Stimulated activated CD8-positive, alpha-beta memory T cell treated with anti-CD3 and anti-CD28 coated beads, Interleukin-2, amount 100 ng/mL, for 48 hours (primary cell): Measurements from ENCODE around the gene PTGER3.
"Not testable (repeated sequence)": the region's sequence is repeated elsewhere in the genome, so short reads cannot be mapped to it uniquely, and the experiment has no call there.

Experiments
- DNase-seq, 2 donors: peaks; one replicate each; pipeline ENCODE4 v3.0.0-alpha.2; 2020; ENCODE audit warnings: low read depth in 2 of 2

The PTGER3 gene

GRCh38 chr1:71002709-71003475 is 44.7 kb downstream of the PTGER3 start:
- no peak for DNase-seq

GRCh38 chr1:71001624-71002023 is 46.0 kb downstream of the PTGER3 start:
- no peak for DNase-seq

DNA sequence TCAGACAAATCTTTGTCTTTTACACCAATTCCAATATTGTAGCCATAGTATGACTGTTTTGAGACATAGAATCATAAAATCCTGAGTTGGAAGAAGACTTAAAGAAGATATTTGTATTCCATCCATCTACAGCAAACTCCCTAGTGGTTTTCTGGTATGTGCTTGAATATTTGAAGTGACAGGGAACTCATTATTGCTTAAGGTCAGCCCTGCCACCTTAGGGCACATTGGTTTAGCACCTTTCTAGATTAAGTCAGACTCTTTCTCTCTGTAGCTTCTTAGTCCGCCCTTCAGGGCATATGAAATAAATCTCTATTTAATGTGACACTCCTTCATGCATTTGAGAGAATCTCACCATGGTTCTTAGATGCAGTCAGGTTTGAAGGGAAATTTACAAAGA is 49.8 kb downstream of the PTGER3 start:
- DNase-seq, result no peak

DNA sequence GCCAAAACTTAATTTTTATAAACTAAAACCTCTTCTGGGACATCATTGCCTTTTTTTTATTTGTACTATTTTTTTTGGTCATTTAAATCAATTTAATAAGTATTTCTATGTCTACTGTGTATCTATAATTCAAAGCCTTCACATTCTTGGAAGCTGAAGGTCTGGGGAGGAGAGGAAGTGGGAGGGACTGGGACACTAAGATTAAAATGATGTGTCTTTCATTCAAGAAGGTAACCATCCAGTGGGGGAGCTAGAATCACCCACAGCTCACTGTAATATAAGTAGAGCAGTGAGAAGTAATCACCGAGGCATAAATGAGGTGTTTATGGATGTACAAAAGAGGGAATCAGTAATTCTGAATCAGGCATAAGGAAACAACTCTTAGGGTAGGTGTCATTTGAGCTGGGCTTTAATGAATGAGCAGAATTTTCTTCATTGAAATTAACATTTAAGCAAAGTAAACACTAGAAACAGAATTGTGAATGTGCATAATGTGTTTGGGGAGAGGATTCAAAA is 52.8 kb downstream of the PTGER3 start:
- no peak for DNase-seq

- DNase-seq, result no peak
Observed at GRCh38 chr1:70993798-70994197, 53.8 kb downstream of the PTGER3 start.

- no peak for DNase-seq
Observed at GRCh38 chr1:70992521-70992920, 55.1 kb downstream of the PTGER3 start.

GRCh38 chr1:70990469-70991253 is 57.0 kb downstream of the PTGER3 start:
- no peak for DNase-seq

GRCh38 chr1:70987497-70987896 is 60.1 kb downstream of the PTGER3 start:
- DNase-seq, result no peak

DNA sequence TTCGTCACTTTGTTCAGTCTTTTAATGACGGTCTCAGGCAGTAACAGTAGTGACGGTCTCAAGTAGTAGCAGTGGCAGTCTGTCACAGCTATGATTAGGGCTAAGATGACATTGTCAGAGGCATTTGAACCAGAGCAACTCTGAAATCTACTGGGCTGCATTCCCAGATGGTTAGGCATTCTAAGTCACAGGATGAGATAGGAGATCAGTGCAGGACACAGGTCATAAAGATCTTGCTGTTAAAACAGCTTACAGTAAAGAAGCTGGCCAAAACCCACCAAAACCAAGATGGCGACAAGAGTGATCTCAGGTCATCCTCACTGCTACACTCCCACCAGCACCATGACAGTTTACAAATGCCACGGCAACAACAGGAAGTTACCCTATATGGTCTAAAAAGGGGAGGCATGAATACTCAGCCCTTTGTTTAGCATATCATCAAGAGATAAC is 61.8 kb downstream of the PTGER3 start:
- not testable (repeated sequence) for DNase-seq

GRCh38 chr1:70985278-70985677 is 62.3 kb downstream of the PTGER3 start:
- not testable (repeated sequence) for DNase-seq

DNA sequence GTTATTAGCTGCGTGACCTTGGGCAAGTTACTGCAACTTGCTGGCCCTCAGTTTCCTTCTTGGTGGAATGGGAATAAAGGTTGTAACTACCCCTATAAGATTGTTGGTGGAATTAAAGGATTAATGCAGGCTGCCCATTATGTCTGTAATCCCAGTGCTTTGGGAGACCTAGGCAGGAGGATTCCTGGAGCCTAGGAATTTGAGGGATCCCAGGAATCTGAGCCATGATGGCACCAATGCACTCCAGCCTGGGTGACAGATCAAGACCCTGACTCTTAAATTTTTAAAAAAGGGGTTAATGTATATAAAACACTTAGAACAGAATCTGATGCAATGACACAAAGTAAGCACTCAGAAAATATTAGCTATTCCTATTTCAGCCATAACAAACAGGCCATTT is 67.3 kb downstream of the PTGER3 start:
- DNase-seq, result no peak

- DNase-seq, result no peak
Observed at GRCh38 chr1:70979881-70980280, 67.7 kb downstream of the PTGER3 start.

GRCh38 chr1:70979313-70979712 is 68.3 kb downstream of the PTGER3 start:
- DNase-seq, result no peak

DNA sequence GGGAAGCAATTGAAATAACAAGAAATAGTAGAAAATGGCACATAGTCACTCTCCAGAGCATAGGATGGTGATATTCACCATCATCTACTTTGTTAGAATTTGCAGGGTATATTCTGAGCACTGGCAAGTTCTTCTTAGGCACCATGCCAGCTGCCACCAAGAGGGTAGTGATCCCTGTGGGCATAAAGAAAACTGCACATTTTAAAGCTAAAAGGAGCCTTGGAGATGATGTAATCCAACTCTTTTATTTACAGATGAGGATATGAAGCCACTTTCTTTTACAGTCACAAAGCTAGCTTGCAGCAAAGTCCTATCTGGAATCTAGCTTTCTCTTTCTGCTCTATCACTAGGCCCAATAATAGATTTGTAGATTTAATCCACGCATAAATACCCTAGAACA is 69.0 kb downstream of the PTGER3 start:
- DNase-seq, result no peak

GRCh38 chr1:70977575-70977974 is 70.0 kb downstream of the PTGER3 start:
- no peak for DNase-seq

GRCh38 chr1:70977041-70977440 is 70.6 kb downstream of the PTGER3 start:
- no peak for DNase-seq

DNA sequence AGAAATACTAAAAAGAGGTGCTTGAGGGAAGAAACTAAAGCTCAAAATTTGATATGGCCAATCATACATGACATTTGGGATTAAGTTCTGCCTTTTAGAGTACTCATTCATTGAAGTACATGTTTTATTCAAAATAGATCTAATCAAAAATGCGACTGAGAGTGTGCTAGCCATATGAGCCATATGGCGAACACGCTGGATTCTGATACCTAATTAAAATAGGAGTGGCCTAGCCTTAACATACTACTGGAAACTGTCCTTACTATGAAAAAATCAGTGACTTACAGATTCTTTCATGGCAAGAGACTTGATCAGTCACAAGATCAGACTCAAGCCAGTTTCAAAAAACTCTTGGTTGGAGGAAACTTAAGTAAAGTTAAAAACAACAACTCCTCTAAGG is 73.9 kb downstream of the PTGER3 start:
- DNase-seq, result no peak

DNA sequence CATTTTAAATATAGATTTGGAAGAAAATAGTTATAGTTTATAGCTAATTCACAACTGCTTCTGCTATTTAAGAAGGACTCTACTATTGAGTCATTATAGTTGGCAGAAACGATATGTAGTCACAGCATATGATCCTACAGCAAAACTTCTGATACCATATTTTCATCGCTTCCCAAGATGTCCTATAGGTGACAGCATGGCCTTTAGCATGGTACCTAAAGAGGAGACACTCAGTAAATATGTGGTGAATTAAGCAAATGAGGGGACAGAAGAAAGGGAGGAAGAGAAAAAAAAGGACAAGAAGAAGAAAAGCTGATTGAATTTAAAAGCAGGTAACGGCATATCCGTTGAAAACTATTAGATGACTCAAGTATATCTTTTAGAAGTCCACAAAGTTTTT is 77.2 kb downstream of the PTGER3 start:
- no peak for DNase-seq

- DNase-seq, result no peak
Observed at GRCh38 chr1:70966018-70966638, 81.5 kb downstream of the PTGER3 start.

DNA sequence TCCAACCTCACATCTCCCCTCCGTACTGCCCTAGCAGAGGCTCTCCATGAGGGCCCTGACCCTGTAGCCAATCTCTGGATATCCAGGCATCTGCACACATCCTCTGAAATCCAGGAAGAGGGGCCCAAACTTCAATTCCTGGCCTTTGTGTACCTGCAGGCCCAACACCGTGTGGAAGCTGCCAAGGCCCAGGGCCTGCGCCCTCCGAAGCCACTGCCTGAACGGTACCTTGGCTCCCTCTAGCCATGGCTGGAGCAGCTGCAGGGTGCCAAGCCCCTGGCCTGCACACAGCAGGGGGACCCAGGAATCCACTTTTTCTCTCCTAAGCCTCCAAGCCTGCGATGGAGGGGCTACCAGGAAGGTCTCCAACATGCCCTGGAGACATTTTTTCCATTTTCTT is 84.2 kb downstream of the PTGER3 start:
- no peak for DNase-seq

DNA sequence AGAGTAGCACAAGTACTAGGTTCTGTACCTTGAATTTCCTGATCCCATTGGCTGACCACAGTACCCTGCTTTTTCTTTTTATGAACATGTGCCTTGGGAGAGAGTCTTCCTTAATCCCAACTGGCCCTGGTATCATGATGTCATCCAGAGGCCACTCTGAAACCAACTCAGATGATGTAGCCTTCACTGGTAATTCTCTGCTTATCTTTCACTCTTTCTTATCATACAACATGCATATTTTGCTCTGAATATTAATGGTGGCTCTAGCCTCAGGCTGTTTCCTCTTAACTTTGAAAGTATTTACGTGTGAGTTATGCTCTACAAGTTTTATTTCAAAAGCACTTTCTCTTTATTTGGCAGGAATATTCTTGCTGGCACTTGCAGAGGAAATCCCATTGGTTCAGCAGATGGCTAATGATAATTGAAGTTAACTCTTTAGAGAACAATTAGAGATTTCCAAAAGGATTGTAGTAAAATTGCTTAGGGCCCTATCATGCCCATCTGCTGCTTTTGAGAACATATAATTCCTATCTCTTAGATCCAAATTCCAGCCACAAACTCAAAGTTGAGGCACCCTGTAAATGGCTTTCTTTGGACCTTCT is 86.1 kb downstream of the PTGER3 start:
- DNase-seq, result no peak

- no peak for DNase-seq
Observed at GRCh38 chr1:70948396-70949017, 99.1 kb downstream of the PTGER3 start.
